Hepatocyte (in vitro differentiated cells): ENCODE data around the gene FGF3. TPM values are rescaled to one million over a fixed set of nuclear protein-coding genes. Genes with fewer than 3 reads are reported as not detected.

Source experiments
- DNase-seq: peaks from one replicate; pipeline ENCODE4 v3.0.0-alpha.2; 2016; ENCODE audit warnings: low spot score
- H2AFZ ChIP-seq: fragments of 200-600 bp; sonication (generic); 2 replicates; pipeline ENCODE4 v1.6.0; 2016; ENCODE audit warnings: antibody characterized with exemption, mild to moderate bottlenecking
- H3K27ac ChIP-seq: fragments of 200-600 bp; sonication (generic); 2 replicates; pipeline ENCODE4 v1.5.1; 2016; ENCODE audit warnings: mild to moderate bottlenecking
- H3K27me3 ChIP-seq: fragments of 200-600 bp; sonication (generic); 2 replicates; pipeline ENCODE4 v1.6.1; 2016
- H3K36me3 ChIP-seq: fragments of 200-600 bp; sonication (generic); replicated peaks from 2 replicates; pipeline ENCODE4 v1.5.1; 2016; ENCODE audit warnings: low read depth; ENCODE audit not compliant: insufficient read depth
- H3K4me1 ChIP-seq: fragments of 200-600 bp; sonication (generic); 2 replicates; pipeline ENCODE4 v1.5.1; 2016; ENCODE audit warnings: mild to moderate bottlenecking, moderate library complexity; ENCODE audit not compliant: insufficient read depth
- H3K4me2 ChIP-seq: fragments of 200-600 bp; sonication (generic); 2 replicates; pipeline ENCODE4 v1.6.0; 2016
- H3K4me3 ChIP-seq: fragments of 200-600 bp; sonication (generic); 2 replicates; pipeline ENCODE4 v1.5.1; 2016; ENCODE audit warnings: mild to moderate bottlenecking
- H3K79me2 ChIP-seq: fragments of 200-600 bp; sonication (generic); 2 replicates; pipeline ENCODE4 v1.6.0; 2017; ENCODE audit warnings: mild to moderate bottlenecking
- H3K9me2 ChIP-seq: fragments of 200-600 bp; sonication (generic); replicated peaks from 2 replicates; pipeline ENCODE4 v1.6.0; 2017; ENCODE audit warnings: mild to moderate bottlenecking; ENCODE audit not compliant: insufficient read depth
- H3K9me3 ChIP-seq: fragments of 200-600 bp; sonication (generic); 2 replicates; pipeline ENCODE4 v1.5.1; 2016; ENCODE audit warnings: low read depth, mild to moderate bottlenecking
- H4K20me1 ChIP-seq: fragments of 200-600 bp; sonication (generic); 2 replicates; pipeline ENCODE4 v1.6.0; 2016; ENCODE audit warnings: mild to moderate bottlenecking; ENCODE audit not compliant: insufficient read depth, poor library complexity, severe bottlenecking
- CTCF ChIP-seq: fragments of 200-600 bp; sonication (generic); IDR thresholded peaks from 2 replicates; pipeline ENCODE4 v1.5.1; 2016; ENCODE audit warnings: antibody characterized with exemption, mild to moderate bottlenecking; ENCODE audit not compliant: poor library complexity
- EZH2 ChIP-seq: fragments of 200-600 bp; sonication (generic); IDR thresholded peaks from 2 replicates; pipeline ENCODE4 v1.6.1; 2016; ENCODE audit warnings: antibody characterized with exemption, mild to moderate bottlenecking, borderline replicate concordance
- EZH2phosphoT487 ChIP-seq: fragments of 200-600 bp; sonication (generic); IDR thresholded peaks from one replicate; pipeline ENCODE4 v1.6.1; 2018; ENCODE audit warnings: antibody characterized with exemption, mild to moderate bottlenecking, low read depth, moderate library complexity; ENCODE audit not compliant: unreplicated experiment, severe bottlenecking
- WGBS: methylation state at CpG from one replicate; pipeline ENCODE4 v1.1.6; 2016; ENCODE audit warnings: low lambda C conversion rate; ENCODE audit errors: missing lambda C conversion rate; 5-methylcytosine and 5-hydroxymethylcytosine counted together
- polyA plus RNA-seq: library from polyadenylated mRNA; unstranded; fragments of >200 nt; fragmentation: Nextera tagmentation; extraction: Ambion mirVana; gene quantifications from 2 replicates; pipeline ENCODE4 v1.2.1, GENCODE V29; 2016
- total RNA-seq: library from RNA; depleted of rRNA; stranded (reverse); fragments of >200 nt; gene quantifications from 2 replicates; pipeline ENCODE4 v1.2.3, GENCODE V29; 2014

Gene FGF3
- total and polyA plus RNA-seq, 2 experiments from 2014 or later, result not detected

GRCh38 chr11:69802590-69802989 lies 16.6 kb downstream of the FGF3 start:
- 89% methylated on average over 1 of the region's 1 CpG for WGBS
- H4K20me1 ChIP-seq, result no peaks in the 10 kb centered on the region
- no peaks in the 10 kb centered on the region for H3K9me3 ChIP-seq
- no peaks in the 10 kb centered on the region for H3K4me1 ChIP-seq
- H3K4me2 ChIP-seq, result no peak overlapping the region
- no peak for DNase-seq
- H3K79me2 ChIP-seq, result no peaks in the 10 kb centered on the region
- H3K27ac ChIP-seq, result no peak overlapping the region
- H3K9me2 ChIP-seq, result no peaks in the 10 kb centered on the region
- no peaks in the 10 kb centered on the region for H3K27me3 ChIP-seq
- TF ChIP-seq CTCF (no peak), EZH2 (no peak), EZH2phosphoT487 (no peak)
- no peak overlapping the region for H3K4me3 ChIP-seq
- H3K36me3 ChIP-seq, result no peaks in the 10 kb centered on the region
- no peak overlapping the region for H2AFZ ChIP-seq

GRCh38 chr11:69801513-69802335 lies 17.5 kb downstream of the FGF3 start:
- Histone ChIP-seq H3K4me2 (no peak overlapping the region), H2AFZ (no peak overlapping the region), H3K27me3 (no peaks in the 10 kb centered on the region), H3K79me2 (no peaks in the 10 kb centered on the region), H4K20me1 (no peaks in the 10 kb centered on the region), H3K4me3 (no peak overlapping the region), H3K9me2 (no peaks in the 10 kb centered on the region), H3K4me1 (no peaks in the 10 kb centered on the region), H3K36me3 (no peaks in the 10 kb centered on the region), H3K9me3 (no peaks in the 10 kb centered on the region), H3K27ac (no peak overlapping the region)
- TF ChIP-seq CTCF, result peak; percentile 72
- TF ChIP-seq EZH2, result no peak
- peak; percentile 48 for DNase-seq
- WGBS, result 38% methylated on average over 15 of the region's 15 CpGs

- H3K4me3 ChIP-seq, result no peak overlapping the region
- H3K9me2 ChIP-seq, result no peaks in the 10 kb centered on the region
- DNase-seq, result no peak
- no peaks in the 10 kb centered on the region for H3K27me3 ChIP-seq
- no peaks in the 10 kb centered on the region for H3K79me2 ChIP-seq
- TF ChIP-seq EZH2phosphoT487 (no peak), CTCF (no peak), EZH2 (no peak)
- no peaks in the 10 kb centered on the region for H4K20me1 ChIP-seq
- no peak overlapping the region for H3K4me2 ChIP-seq
- no peaks in the 10 kb centered on the region for H3K4me1 ChIP-seq
- 97% methylated on average over 5 of the region's 5 CpGs for WGBS
- H3K36me3 ChIP-seq, result no peaks in the 10 kb centered on the region
- H3K27ac ChIP-seq, result no peak overlapping the region
- H2AFZ ChIP-seq, result no peak overlapping the region
- H3K9me3 ChIP-seq, result no peaks in the 10 kb centered on the region
Observed at GRCh38 chr11:69800278-69800677, 18.9 kb downstream of the FGF3 start.

- H3K27ac ChIP-seq, result no peak overlapping the region
- 47% methylated on average over 2 of the region's 3 CpGs for WGBS
- H3K36me3 ChIP-seq, result no peaks in the 10 kb centered on the region
- H3K4me1 ChIP-seq, result no peaks in the 10 kb centered on the region
- H3K9me3 ChIP-seq, result no peaks in the 10 kb centered on the region
- TF ChIP-seq EZH2phosphoT487, result no peak
- TF ChIP-seq CTCF, result no peak
- TF ChIP-seq EZH2, result no peak
- H3K27me3 ChIP-seq, result no peaks in the 10 kb centered on the region
- no peak overlapping the region for H3K4me3 ChIP-seq
- H3K4me2 ChIP-seq, result no peak overlapping the region
- no peak for DNase-seq
- H3K9me2 ChIP-seq, result no peaks in the 10 kb centered on the region
- no peak overlapping the region for H2AFZ ChIP-seq
- H3K79me2 ChIP-seq, result no peaks in the 10 kb centered on the region
- H4K20me1 ChIP-seq, result no peaks in the 10 kb centered on the region
Observed at GRCh38 chr11:69799582-69799981, 19.6 kb downstream of the FGF3 start.
